Measurements from ENCODE around the gene MAN2A2.
"Not testable (repeated sequence)": the region's sequence is repeated elsewhere in the genome, so short reads cannot be mapped to it uniquely, and the experiment has no call there.

Gene MAN2A2

GRCh38 chr15:90868261-90868689 lies 34.8 kb upstream of the MAN2A2 start, which contains the start of gene FURIN:
TSS of gene FURIN (plus strand) at chr15:90868588. CDS start at chr15:90875741, 7,153 bp downstream.
- no peak for ATAC-seq
- DNase-seq (ENCODE audit: low spot score in 2 of 2): no peak

DNA sequence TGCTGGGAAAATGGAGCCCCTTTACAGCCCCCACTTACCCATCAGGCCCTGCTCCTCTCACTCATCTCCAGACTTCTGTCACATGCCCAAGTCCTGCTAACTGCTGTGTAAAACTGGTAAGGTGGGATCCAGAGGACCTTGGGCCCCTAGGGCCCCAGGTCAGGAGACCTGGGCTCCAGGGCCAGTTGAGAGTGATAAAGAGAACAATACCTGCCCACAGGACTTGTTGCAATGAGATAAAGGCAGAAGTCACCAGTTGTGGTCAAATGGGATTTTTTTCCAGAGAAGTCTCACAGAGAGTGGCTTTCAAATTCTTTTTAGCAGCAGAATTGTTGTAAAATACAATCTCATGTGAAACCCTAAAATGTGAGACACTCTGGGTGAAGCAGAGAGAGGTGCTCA lies 34.0 kb upstream of the MAN2A2 start:
- Mint-ChIP-seq H3K36me3 (peaks cover 42% of the 10 kb centered on the region), H3K4me3 (peak overlapping the region; percentile 87), H3K4me1 (peaks cover 46% of the 10 kb centered on the region), H3K27ac (peak overlapping the region; percentile 95), H3K9me3 (no peaks in the 10 kb centered on the region)
- no peak for DNase-seq (ENCODE audit: low spot score in 2 of 2)
- ATAC-seq: no peak

More at GRCh38 chr15:90868261-90868689, 34.8 kb upstream of the MAN2A2 start, which contains the start of gene FURIN:
- H3K27ac Mint-ChIP-seq: peak within 1 kb of the TSS; percentile 95
- peak within 1 kb of the TSS; percentile 87 for H3K4me3 Mint-ChIP-seq
- peaks cover 33% of the 10 kb centered on the region for H3K36me3 Mint-ChIP-seq
- no peaks in the 10 kb centered on the region for H3K9me3 Mint-ChIP-seq
- H3K4me1 Mint-ChIP-seq: peaks cover 55% of the 10 kb centered on the region

DNA sequence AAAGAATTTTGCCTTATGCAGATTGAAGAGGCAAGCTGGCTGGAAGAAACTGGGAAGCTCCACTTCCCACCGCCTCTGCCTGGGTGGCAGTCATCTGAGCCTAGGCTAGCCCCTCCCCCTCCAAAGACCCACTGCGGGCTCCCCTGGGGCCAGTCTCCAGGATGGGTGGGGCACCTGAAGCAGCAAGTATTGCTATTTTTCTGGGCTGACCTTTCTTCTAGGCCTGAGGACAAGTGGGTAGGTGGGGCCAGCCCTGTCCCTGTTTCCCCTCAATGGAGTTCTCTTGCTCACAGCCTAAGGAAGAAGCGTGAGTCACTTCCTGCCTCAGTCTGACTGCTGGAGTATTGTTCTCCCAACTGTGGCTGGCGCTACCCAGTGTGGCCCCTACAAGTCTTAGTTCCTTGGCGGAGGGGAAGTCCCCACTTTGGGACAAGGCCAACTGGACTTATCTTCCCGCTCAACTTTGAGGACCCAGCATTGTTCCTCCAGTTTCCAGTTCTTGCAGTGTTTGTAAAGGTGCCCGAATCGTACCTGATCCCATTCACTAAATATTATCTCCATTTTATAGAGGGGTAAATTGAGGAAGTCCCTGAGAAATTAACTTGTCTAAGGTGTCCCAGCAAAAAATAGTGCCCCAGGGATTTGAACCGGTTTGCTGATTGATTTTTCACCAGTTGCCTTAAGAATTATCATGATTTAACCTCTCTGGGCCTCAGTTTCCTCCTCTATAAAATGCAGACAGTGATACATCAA lies 33.3 kb upstream of the MAN2A2 start:
- peaks cover 48% of the 10 kb centered on the region for H3K36me3 Mint-ChIP-seq
- peak overlapping the region; percentile 87 for H3K4me3 Mint-ChIP-seq
- peak; percentile 46 for ATAC-seq
- peaks cover 45% of the 10 kb centered on the region for H3K4me1 Mint-ChIP-seq
- no peaks in the 10 kb centered on the region for H3K9me3 Mint-ChIP-seq
- peak overlapping the region; percentile 95 for H3K27ac Mint-ChIP-seq
- no peak for DNase-seq (ENCODE audit: low spot score in 2 of 2)

DNA sequence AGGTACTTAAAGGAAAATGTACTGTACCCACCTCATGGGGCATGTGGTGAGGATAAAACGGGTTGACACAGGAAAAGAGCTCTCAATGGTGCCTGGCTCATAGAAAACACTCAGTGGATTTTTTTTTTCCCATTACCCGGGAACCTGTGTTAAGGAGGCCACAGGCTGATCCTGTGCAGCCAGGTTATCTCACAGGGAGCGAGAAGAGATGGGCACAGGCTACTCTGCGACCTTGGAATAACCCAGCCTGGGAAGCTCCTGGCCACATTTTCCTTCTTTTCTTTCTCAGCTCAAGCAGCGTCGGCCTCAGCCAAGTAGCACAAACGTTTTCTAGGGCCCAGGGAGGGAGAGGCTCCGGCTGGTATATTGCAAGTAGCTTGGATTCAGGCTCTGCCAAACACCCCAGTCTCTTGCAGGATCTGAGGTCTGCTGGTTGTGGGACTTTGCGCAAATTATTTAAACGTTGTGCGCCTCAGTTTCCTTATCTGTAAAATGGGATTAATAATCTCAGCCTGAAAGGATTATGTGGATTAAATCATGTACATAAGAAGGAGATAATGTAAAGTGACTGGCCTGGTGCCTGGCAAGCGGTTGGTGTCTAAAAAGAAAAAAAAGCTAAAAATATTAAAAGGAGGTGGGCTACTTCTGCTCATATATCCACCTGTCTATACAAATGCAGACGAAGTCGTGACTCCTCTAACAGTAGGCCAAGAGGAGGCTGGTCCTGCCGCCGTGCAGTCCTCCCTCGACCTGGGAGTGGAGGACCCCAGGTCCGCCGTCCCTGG lies 32.6 kb upstream of the MAN2A2 start:
- Mint-ChIP-seq H3K9me3 (no peaks in the 10 kb centered on the region), H3K4me3 (peak overlapping the region; percentile 87), H3K27ac (peak overlapping the region; percentile 95), H3K4me1 (peaks cover 48% of the 10 kb centered on the region), H3K36me3 (peaks cover 56% of the 10 kb centered on the region)
- no peak for DNase-seq (ENCODE audit: low spot score in 2 of 2)
- ATAC-seq: peak; percentile 27

DNA sequence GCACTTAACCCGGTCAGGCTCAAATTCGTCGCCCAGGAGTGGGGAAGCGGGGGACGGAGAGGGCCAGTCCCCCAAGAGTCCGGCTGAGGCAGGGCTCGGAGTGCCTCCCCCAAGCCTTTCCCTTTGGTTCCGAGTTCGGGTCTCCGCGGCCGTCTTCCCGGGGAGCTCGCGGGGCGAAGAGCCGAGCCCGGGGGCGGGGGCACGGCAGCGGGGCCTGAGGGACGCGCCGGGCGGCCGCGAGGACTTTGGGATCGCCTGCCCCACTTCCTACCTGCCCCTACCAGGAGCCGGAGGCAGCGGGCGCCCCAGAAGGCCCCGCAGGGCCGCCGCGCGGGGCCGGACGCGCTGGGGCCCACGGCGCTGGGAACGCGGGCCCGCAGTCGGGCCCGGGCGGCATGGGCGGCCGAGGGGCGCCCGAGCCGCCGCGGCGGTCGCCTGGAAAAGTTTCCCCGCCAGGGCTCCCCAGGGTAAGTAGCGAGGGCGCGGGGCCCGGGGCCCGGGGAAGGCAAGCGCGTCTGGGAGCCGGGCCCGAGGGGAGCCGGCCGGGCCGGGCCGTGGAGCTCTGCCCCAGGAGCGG lies 31.9 kb upstream of the MAN2A2 start:
- Mint-ChIP-seq H3K9me3 (no peaks in the 10 kb centered on the region), H3K36me3 (peaks cover 63% of the 10 kb centered on the region), H3K4me3 (peak overlapping the region; percentile 87), H3K4me1 (peaks cover 46% of the 10 kb centered on the region), H3K27ac (peak overlapping the region; percentile 95)
- DNase-seq (ENCODE audit: low spot score in 2 of 2) (peak in 1 of 2 donors; percentile 77), ATAC-seq (peak; percentile 8)

- peak overlapping the region; percentile 87 for H3K4me3 Mint-ChIP-seq
- ATAC-seq (peak; percentile 27), DNase-seq (ENCODE audit: low spot score in 2 of 2) (no peak)
- peaks cover 70% of the 10 kb centered on the region for H3K36me3 Mint-ChIP-seq
- H3K4me1 Mint-ChIP-seq: peaks cover 47% of the 10 kb centered on the region
- H3K9me3 Mint-ChIP-seq: no peaks in the 10 kb centered on the region
- peak overlapping the region; percentile 92 for H3K27ac Mint-ChIP-seq
Observed at GRCh38 chr15:90871716-90872485, 31.2 kb upstream of the MAN2A2 start.

- H3K4me3 Mint-ChIP-seq: peak overlapping the region; percentile 87
- peaks cover 54% of the 10 kb centered on the region for H3K4me1 Mint-ChIP-seq
- peaks cover 77% of the 10 kb centered on the region for H3K36me3 Mint-ChIP-seq
- ATAC-seq (peak; percentile 75), DNase-seq (ENCODE audit: low spot score in 2 of 2) (peak in 1 of 2 donors; percentile 79)
- peak overlapping the region; percentile 92 for H3K27ac Mint-ChIP-seq
- no peaks in the 10 kb centered on the region for H3K9me3 Mint-ChIP-seq
Observed at GRCh38 chr15:90872486-90873184, 30.5 kb upstream of the MAN2A2 start.

GRCh38 chr15:90873488-90873997 lies 29.6 kb upstream of the MAN2A2 start:
- H3K4me3 Mint-ChIP-seq: peak overlapping the region; percentile 87
- H3K27ac Mint-ChIP-seq: peak overlapping the region; percentile 92
- DNase-seq (ENCODE audit: low spot score in 2 of 2) (no peak), ATAC-seq (no peak)
- H3K4me1 Mint-ChIP-seq: peaks cover 46% of the 10 kb centered on the region
- peaks cover 83% of the 10 kb centered on the region for H3K36me3 Mint-ChIP-seq
- no peaks in the 10 kb centered on the region for H3K9me3 Mint-ChIP-seq

DNA sequence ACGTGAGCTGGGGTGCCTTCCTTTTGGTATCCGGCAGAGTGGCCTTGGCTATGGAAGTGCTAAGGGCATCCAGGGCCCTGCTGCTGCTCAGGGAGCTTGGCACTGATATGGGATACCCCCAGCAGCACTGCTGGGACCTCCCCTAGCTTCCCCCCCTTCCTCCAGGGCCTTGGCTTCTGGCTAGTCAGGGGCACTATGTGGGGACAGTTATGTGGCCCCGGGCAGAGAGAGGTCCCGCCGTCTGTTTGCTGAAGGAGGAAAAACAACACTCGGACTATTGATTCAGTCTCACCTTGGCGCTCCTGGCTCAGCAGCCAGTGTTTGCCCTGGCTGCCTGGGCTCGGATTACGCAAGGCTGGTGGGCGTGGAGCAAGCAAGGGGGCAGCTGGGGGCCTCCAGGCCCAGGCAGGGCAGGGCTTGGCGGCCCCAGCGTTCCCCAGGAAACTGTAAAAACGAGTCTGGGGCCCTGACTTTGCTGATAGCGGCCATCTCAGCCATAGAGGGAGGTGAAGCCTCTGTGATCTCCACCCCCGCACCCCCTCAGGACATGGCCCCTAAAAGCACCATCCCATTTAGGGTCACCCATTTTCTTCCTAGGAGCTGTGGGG lies 29.0 kb upstream of the MAN2A2 start:
- DNase-seq (ENCODE audit: low spot score in 2 of 2): no peak
- no peaks in the 10 kb centered on the region for H3K9me3 Mint-ChIP-seq
- H3K4me1 Mint-ChIP-seq: peaks cover 40% of the 10 kb centered on the region
- H3K36me3 Mint-ChIP-seq: peaks cover 87% of the 10 kb centered on the region
- no peak for ATAC-seq
- H3K4me3 Mint-ChIP-seq: peak overlapping the region; percentile 87
- H3K27ac Mint-ChIP-seq: peak overlapping the region; percentile 92

DNA sequence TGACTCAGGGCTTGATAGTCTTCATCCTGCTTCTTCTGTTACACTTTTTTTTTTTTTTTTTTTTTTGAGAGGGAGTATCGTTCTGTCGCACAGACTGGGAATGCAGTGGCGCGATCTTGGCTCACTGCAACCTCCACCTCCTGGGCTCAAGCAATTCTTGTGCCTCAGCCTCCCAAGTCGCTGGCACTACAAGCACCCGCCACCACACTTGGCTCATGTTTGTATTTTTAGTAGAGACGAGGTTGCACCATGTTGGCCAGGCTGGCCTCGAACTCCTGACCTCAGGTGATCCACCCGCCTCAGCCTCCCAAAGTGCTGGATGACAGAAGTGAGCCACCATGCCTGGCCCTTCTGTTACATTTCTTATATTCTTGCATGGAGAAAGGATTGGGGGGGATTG lies 28.1 kb upstream of the MAN2A2 start:
- Mint-ChIP-seq H3K36me3 (peaks cover 95% of the 10 kb centered on the region), H3K4me1 (peaks cover 38% of the 10 kb centered on the region), H3K4me3 (peak overlapping the region; percentile 87), H3K27ac (peak overlapping the region; percentile 93)
- DNase-seq (ENCODE audit: low spot score in 2 of 2); ATAC-seq; H3K9me3 Mint-ChIP-seq: not testable (repeated sequence)

DNA sequence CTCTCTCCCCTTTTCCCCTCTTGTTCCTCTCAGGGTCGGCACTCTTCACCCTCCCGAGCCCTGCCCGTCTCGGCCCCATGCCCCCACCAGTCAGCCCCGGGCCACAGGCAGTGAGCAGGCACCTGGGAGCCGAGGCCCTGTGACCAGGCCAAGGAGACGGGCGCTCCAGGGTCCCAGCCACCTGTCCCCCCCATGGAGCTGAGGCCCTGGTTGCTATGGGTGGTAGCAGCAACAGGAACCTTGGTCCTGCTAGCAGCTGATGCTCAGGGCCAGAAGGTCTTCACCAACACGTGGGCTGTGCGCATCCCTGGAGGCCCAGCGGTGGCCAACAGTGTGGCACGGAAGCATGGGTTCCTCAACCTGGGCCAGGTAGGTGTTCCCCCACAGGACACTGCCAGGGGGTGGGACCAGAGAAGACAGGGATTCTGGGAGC lies 27.5 kb upstream of the MAN2A2 start:
- DNase-seq (ENCODE audit: low spot score in 2 of 2) (no peak), ATAC-seq (no peak)
- peaks cover 95% of the 10 kb centered on the region for H3K36me3 Mint-ChIP-seq
- no peaks in the 10 kb centered on the region for H3K9me3 Mint-ChIP-seq
- H3K4me3 Mint-ChIP-seq: peak overlapping the region; percentile 87
- peak overlapping the region; percentile 93 for H3K27ac Mint-ChIP-seq
- peaks cover 36% of the 10 kb centered on the region for H3K4me1 Mint-ChIP-seq

- DNase-seq (ENCODE audit: low spot score in 2 of 2) (no peak), ATAC-seq (no peak)
- peaks cover 95% of the 10 kb centered on the region for H3K36me3 Mint-ChIP-seq
- H3K4me3 Mint-ChIP-seq: peak overlapping the region; percentile 87
- peak overlapping the region; percentile 93 for H3K27ac Mint-ChIP-seq
- H3K4me1 Mint-ChIP-seq: peaks cover 37% of the 10 kb centered on the region
- no peaks in the 10 kb centered on the region for H3K9me3 Mint-ChIP-seq
Observed at GRCh38 chr15:90876046-90876445, 27.1 kb upstream of the MAN2A2 start.

GRCh38 chr15:90876512-90877170 lies 26.5 kb upstream of the MAN2A2 start:
- no peak for DNase-seq (ENCODE audit: low spot score in 2 of 2)
- no peak for ATAC-seq
- Mint-ChIP-seq H3K36me3 (peaks cover 99% of the 10 kb centered on the region), H3K27ac (peak overlapping the region; percentile 93), H3K4me3 (peak overlapping the region; percentile 87), H3K9me3 (no peaks in the 10 kb centered on the region), H3K4me1 (peaks cover 43% of the 10 kb centered on the region)
